ENCODE results near the gene COPS8.

Gene COPS8

DNA sequence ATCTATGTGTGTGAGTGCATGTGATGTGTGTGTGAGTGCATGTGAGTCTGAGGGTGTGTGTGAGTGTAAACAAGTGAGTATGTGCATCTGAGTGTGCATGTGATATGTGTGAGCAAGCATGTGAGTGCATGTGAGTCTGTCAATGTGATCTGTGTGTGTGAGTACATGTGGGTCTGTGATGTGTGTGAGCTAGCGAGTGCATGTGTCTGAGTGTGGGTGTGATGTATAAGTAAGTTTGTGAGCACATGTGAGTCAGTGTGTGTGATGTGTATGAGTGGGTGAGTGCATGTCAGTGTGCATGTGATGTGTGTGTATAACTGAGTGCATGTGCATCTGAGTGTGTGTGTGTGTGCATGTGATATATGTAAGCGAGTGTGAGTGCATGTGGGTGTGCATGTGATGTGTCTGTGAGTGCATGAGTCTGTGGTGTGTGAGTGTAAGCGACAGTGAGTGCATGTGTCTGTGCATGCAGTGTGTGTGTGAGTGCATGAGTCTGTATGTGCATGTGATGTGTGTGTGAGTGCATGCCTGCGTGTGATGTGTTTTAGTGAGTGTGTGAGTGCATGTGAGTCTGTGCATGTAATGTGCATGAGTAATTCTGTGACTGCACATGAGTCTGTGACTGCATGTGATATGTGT lies 44.1 kb downstream of the COPS8 start:
- no peak overlapping the region for H3K4me3 ChIP-seq (ENCODE audit: low read depth in 1 of 2, low read length in 1 of 2)
- H3K27ac ChIP-seq, result no peak overlapping the region
- TF ChIP-seq, protein P1, sequence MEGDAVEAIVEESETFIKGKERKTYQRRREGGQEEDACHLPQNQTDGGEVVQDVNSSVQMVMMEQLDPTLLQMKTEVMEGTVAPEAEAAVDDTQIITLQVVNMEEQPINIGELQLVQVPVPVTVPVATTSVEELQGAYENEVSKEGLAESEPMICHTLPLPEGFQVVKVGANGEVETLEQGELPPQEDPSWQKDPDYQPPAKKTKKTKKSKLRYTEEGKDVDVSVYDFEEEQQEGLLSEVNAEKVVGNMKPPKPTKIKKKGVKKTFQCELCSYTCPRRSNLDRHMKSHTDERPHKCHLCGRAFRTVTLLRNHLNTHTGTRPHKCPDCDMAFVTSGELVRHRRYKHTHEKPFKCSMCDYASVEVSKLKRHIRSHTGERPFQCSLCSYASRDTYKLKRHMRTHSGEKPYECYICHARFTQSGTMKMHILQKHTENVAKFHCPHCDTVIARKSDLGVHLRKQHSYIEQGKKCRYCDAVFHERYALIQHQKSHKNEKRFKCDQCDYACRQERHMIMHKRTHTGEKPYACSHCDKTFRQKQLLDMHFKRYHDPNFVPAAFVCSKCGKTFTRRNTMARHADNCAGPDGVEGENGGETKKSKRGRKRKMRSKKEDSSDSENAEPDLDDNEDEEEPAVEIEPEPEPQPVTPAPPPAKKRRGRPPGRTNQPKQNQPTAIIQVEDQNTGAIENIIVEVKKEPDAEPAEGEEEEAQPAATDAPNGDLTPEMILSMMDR (IDR thresholded peaks at IDR 0.05), result no peak
- H3K27me3 ChIP-seq, result peaks cover 4% of the 10 kb centered on the region
- H3K36me3 ChIP-seq, result no peaks in the 10 kb centered on the region
- no peaks in the 10 kb centered on the region for H3K9me3 ChIP-seq
- H3K4me1 ChIP-seq (ENCODE audit: control insufficient read depth in 1 of 2, insufficient read depth in 1 of 2, low read depth in 1 of 2, low read length in 1 of 2), result no peaks in the 10 kb centered on the region

DNA sequence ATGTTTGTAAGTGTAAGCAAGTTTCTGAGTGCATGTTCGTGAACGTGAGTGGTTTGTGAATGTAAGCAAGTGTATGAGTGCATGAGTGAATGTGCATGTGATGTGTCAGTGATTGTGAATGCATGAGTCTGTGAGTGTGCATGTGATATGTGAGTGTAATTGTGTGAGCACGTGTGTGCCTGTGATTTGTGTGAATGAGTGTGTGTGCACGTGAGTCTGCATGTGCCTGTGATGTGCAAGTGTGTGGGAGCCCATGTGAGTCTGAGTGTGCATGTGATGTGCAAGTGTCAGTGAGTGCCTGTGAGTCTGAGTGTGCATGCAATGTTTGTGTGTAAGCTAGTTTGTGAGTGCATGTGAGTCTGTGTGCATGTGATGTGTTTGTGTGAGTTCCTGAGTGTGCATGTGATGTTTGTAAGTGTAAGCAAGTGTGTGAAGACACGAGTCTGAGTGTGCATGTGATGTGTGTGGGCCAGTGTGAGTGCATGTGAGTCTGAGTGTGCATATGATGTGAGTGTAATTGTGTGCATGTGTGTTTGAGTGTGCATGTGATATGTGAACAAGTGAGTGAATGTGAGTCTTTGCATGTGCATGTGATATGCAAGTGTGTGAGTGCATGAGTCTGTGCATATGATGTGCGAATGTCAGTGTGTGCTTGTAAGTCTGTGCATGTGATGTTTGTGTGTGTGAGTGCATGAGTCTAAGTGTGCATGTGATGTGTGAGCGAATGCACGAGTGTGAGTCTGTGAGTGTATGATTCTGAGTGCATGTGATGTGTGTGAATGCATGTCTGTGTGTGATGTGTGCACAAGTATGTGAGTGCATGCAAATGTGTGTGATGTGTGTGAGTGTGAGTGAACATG lies 45.1 kb downstream of the COPS8 start:
- H3K9me3 ChIP-seq, result no peaks in the 10 kb centered on the region
- TF ChIP-seq, protein P1 (IDR thresholded peaks at IDR 0.05), result no peak
- H3K36me3 ChIP-seq, result no peaks in the 10 kb centered on the region
- no peak overlapping the region for H3K4me3 ChIP-seq (ENCODE audit: low read depth in 1 of 2, low read length in 1 of 2)
- H3K4me1 ChIP-seq (ENCODE audit: control insufficient read depth in 1 of 2, insufficient read depth in 1 of 2, low read depth in 1 of 2, low read length in 1 of 2), result no peaks in the 10 kb centered on the region
- peaks cover 4% of the 10 kb centered on the region for H3K27me3 ChIP-seq
- no peak overlapping the region for H3K27ac ChIP-seq

DNA sequence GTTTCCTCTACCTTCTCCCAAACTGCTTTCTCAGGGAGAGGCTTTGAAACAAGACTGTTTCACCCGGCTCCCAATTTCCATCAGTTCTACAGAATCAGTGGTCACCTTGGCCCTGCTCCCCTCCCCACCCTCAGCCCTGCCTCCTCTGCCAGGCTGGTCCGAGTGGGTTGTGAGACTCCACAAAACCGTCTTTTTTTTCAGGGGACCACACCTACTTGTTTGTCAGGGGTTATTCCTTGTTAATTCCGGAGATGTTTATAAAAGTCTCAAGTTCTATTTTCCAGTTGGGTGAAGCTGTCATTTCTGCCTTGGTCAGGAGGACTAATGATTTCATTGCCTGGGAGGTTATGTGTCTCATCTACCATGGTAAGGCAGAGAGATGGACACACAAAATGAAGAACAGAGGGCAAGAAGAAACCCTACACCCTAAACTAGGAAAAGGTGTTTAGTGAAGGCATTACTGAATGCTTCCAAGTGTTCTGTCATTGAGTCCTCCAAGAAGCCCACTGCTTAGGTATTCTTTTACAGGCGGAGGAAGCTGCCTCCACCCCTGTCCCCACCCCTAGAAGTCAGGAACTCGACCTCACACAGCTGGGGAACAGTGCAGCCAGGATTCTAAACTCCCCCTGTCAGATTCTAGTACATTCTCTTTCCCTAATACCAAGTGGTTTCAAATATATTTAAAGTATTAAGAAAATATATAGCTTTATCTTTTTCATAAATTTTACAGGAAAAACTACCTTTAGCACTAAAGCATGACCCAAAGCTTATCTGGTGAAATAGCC lies 46.3 kb downstream of the COPS8 start:
- Histone ChIP-seq H3K4me1 (ENCODE audit: control insufficient read depth in 1 of 2, insufficient read depth in 1 of 2, low read depth in 1 of 2, low read length in 1 of 2) (no peaks in the 10 kb centered on the region), H3K27ac (no peak overlapping the region), H3K36me3 (no peaks in the 10 kb centered on the region), H3K27me3 (peaks cover 4% of the 10 kb centered on the region), H3K4me3 (ENCODE audit: low read depth in 1 of 2, low read length in 1 of 2) (no peak overlapping the region), H3K9me3 (no peaks in the 10 kb centered on the region)
- TF ChIP-seq, protein P1 (IDR thresholded peaks at IDR 0.05), result no peak

DNA sequence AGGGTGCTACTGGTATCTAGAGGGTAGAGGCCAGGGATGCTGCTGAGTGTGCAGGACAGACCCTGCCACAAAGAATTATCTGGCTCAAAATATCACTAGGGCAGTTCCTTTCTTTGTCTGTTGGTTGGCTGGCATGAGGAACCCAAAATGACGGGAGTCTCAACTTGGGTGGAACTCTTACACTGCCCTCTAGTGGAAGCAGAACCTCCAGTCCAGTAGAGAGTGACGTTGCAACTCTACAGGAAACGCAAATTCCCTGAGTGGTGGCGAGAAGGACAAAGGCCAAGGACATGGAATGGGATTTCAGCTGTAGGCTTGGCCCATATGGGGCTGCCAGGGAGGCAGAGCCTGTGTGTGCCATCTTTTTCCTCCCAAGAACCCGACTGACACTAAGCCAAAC lies 47.1 kb downstream of the COPS8 start:
- H3K27me3 ChIP-seq, result peaks cover 4% of the 10 kb centered on the region
- no peaks in the 10 kb centered on the region for H3K4me1 ChIP-seq (ENCODE audit: control insufficient read depth in 1 of 2, insufficient read depth in 1 of 2, low read depth in 1 of 2, low read length in 1 of 2)
- TF ChIP-seq, protein P1 (IDR thresholded peaks at IDR 0.05), result no peak
- no peaks in the 10 kb centered on the region for H3K9me3 ChIP-seq
- H3K27ac ChIP-seq, result no peak overlapping the region
- no peaks in the 10 kb centered on the region for H3K36me3 ChIP-seq
- no peak overlapping the region for H3K4me3 ChIP-seq (ENCODE audit: low read depth in 1 of 2, low read length in 1 of 2)

DNA sequence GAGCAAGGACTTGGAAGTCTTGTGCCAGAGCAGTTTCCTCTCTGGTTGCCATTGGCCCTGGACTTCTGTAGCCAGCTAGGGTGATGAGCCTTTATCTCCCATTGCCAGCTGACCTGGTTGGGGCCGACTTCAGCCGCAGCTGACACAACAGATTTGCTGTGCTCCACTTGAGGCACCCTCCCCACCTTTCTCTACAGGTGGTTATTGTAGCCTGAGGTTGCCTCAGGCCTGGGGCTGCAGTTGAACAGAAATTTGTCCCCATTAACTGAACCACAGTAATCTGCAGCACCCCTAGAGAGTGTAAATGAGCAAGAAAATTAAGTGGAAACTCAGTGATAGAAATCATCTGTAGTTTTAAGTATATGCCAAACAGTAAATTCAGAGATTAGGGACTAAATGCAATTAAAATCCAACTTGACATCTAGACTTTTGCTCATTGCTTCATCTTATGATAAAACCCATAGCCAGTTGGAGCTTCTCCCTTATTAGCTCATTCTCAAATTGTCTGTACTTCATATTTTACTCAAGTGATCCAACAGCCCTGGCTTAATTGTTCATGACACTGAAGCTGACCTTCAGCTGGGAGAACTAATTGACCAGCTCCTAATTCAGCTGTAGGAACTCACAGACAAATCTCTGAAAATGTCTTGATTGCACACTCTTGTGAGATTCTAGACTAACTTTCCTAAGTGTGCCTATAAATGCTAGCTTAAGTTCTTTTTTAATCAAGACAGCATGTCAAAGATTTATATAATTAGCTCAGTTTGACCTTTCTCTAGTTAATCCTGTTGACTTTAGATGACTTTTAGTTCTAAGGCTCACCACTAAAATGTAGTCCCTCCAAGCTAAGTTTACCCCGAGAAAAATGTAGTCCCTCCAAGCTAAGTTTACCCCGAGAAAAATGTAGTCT lies 48.9 kb downstream of the COPS8 start:
- Histone ChIP-seq H3K4me1 (ENCODE audit: control insufficient read depth in 1 of 2, insufficient read depth in 1 of 2, low read depth in 1 of 2, low read length in 1 of 2) (no peaks in the 10 kb centered on the region), H3K36me3 (no peaks in the 10 kb centered on the region), H3K27ac (no peak overlapping the region), H3K9me3 (no peaks in the 10 kb centered on the region), H3K27me3 (peaks cover 4% of the 10 kb centered on the region), H3K4me3 (ENCODE audit: low read depth in 1 of 2, low read length in 1 of 2) (no peak overlapping the region)
- TF ChIP-seq, protein P1 (IDR thresholded peaks at IDR 0.05), result no peak

Data from neutrophil (primary cell).